Tibial artery (tissue), 4 donors: Measurements from ENCODE around the gene POU2AF2.

ENCODE experiments used
- DNase-seq, 2 donors: peaks; one replicate each; pipeline ENCODE4 v3.0.0-alpha.2; 2019
- H3K27ac ChIP-seq, 2 donors: fragments of 200-600 bp; sonication (generic) in 1 of 2; 1 replicate in 1 of 2; 2 replicates in 1 of 2; pipeline ENCODE4 v1.5.1; 2018 to 2019; ENCODE audit warnings: mild to moderate bottlenecking in 1 of 2
- H3K27me3 ChIP-seq, 2 donors: fragments of 200-600 bp; sonication (generic) in 1 of 2; one replicate each; pipeline versions ENCODE4 v1.5.1 to v1.6.0; 2016 to 2019
- H3K36me3 ChIP-seq, 3 donors: fragments of 200-600 bp; sonication (generic) in 2 of 3; one replicate each; pipeline ENCODE4 v1.5.1; 2016 to 2019; ENCODE audit warnings: mild to moderate bottlenecking in 2 of 3
- H3K4me1 ChIP-seq, 4 donors: fragments of 200-600 bp; sonication (generic) in 2 of 4; 1 replicate in 3 of 4; 2 replicates in 1 of 4; pipeline ENCODE4 v1.5.1; 2016 to 2019
- H3K4me3 ChIP-seq, 2 donors: fragments of 200-600 bp; sonication (generic) in 1 of 2; 1 replicate in 1 of 2; 2 replicates in 1 of 2; pipeline ENCODE4 v1.5.1; 2018 to 2019; ENCODE audit warnings: mild to moderate bottlenecking in 2 of 2
- H3K9me3 ChIP-seq, 3 donors: fragments of 200-600 bp; sonication (generic) in 1 of 3; one replicate each; pipeline ENCODE4 v1.5.1; 2016 to 2019
- CTCF ChIP-seq, 2 experiments: fragments of 200-600 bp in 1 of 2; fragments of 450-650 bp in 1 of 2; IDR thresholded peaks; one replicate each; pipeline ENCODE4 v1.5.1; 2017 to 2019; ENCODE audit warnings: antibody characterized with exemption in 2 of 2, mild to moderate bottlenecking in 1 of 2, moderate library complexity in 1 of 2
- intact Hi-C: fragments of 100-400 bp; cut with DNase I; formaldehyde crosslinking; loops from one replicate; pipeline ENCODE4 v1.15.0; 2023; ENCODE audit warnings: low total_unique reads

POU2AF2 gene

GRCh38 chr11:111305876-111306275, 60.4 kb downstream of the POU2AF2 start:
- no peak overlapping the region for H3K27ac ChIP-seq
- H3K4me3 ChIP-seq = no peak overlapping the region
- H3K4me1 ChIP-seq = peaks cover 0 to 8% (median 0%) of the 10 kb centered on the region in 4 donors
- no peaks in the 10 kb centered on the region for H3K36me3 ChIP-seq
- TF ChIP-seq CTCF (IDR thresholded peaks at IDR 0.05) = no peak
- intact Hi-C loops = no loop called here
- no peaks in the 10 kb centered on the region for H3K27me3 ChIP-seq
- DNase-seq = no peak
- H3K9me3 ChIP-seq = no peaks in the 10 kb centered on the region

GRCh38 chr11:111306321-111306720, 60.8 kb downstream of the POU2AF2 start:
- Histone ChIP-seq H3K4me1 (peaks cover 0 to 8% (median 0%) of the 10 kb centered on the region in 4 donors), H3K4me3 (no peak overlapping the region), H3K9me3 (no peaks in the 10 kb centered on the region), H3K27ac (no peak overlapping the region), H3K27me3 (no peaks in the 10 kb centered on the region), H3K36me3 (no peaks in the 10 kb centered on the region)
- no peak for DNase-seq
- TF ChIP-seq CTCF (IDR thresholded peaks at IDR 0.05) = no peak
- intact Hi-C loops = no loop called here

- intact Hi-C loops = no loop called here
These were observed 62.1 kb downstream of the POU2AF2 start for GRCh38 chr11:111307472-111308108.

GRCh38 chr11:111308140-111308539, 62.6 kb downstream of the POU2AF2 start:
- Histone ChIP-seq H3K27ac (no peak overlapping the region), H3K36me3 (no peaks in the 10 kb centered on the region), H3K4me3 (no peak overlapping the region), H3K27me3 (no peaks in the 10 kb centered on the region), H3K4me1 (peaks cover 0 to 5% (median 0%) of the 10 kb centered on the region in 4 donors), H3K9me3 (no peaks in the 10 kb centered on the region)
- intact Hi-C loops = no loop called here
- no peak for DNase-seq
- no peak for TF ChIP-seq CTCF (IDR thresholded peaks at IDR 0.05)

More at GRCh38 chr11:111307472-111308108, 62.1 kb downstream of the POU2AF2 start:
- H3K36me3 ChIP-seq = no peaks in the 10 kb centered on the region
- H3K27me3 ChIP-seq = no peaks in the 10 kb centered on the region
- no peak overlapping the region for H3K27ac ChIP-seq
- H3K4me3 ChIP-seq = no peak overlapping the region
- DNase-seq = no peak
- H3K9me3 ChIP-seq = no peaks in the 10 kb centered on the region
- no peak for TF ChIP-seq CTCF (IDR thresholded peaks at IDR 0.05)
- peaks cover 0 to 8% (median 0%) of the 10 kb centered on the region in 4 donors for H3K4me1 ChIP-seq

GRCh38 chr11:111309215-111309915, 63.8 kb downstream of the POU2AF2 start:
- Histone ChIP-seq H3K4me3 (no peak overlapping the region), H3K9me3 (no peaks in the 10 kb centered on the region), H3K4me1 (no peaks in the 10 kb centered on the region), H3K27ac (no peak overlapping the region), H3K27me3 (no peaks in the 10 kb centered on the region), H3K36me3 (no peaks in the 10 kb centered on the region)
- no peak for TF ChIP-seq CTCF (IDR thresholded peaks at IDR 0.05)
- DNase-seq = no peak
- intact Hi-C loops = no loop called here
